HG03103 (cell line): Measurements from ENCODE around the gene MAML3.

Experiments used
- ATAC-seq: cut with Tn5 transposase; IDR thresholded peaks from one replicate; pipeline ENCODE4 v1.9.1; 2021; ENCODE audit warnings: low read depth; ENCODE audit not compliant: unreplicated experiment

MAML3 gene

GRCh38 chr4:140018931-140019618 is 134.9 kb downstream of the MAML3 start:
- ATAC-seq: no peak

- ATAC-seq: no peak
Observed at GRCh38 chr4:140014284-140014683, 139.7 kb downstream of the MAML3 start.

- ATAC-seq: peak; percentile 60
Observed at GRCh38 chr4:140012688-140013486, 141.1 kb downstream of the MAML3 start.

- ATAC-seq: no peak
Observed at GRCh38 chr4:140005699-140006098, 148.3 kb downstream of the MAML3 start.

GRCh38 chr4:140004922-140005627 is 148.9 kb downstream of the MAML3 start:
- no peak for ATAC-seq

GRCh38 chr4:140004549-140004895 is 149.5 kb downstream of the MAML3 start:
- no peak for ATAC-seq

- ATAC-seq: no peak
Observed at GRCh38 chr4:140003876-140004548, 150.0 kb downstream of the MAML3 start.

- ATAC-seq: no peak
Observed at GRCh38 chr4:140000232-140000631, 153.8 kb downstream of the MAML3 start.

GRCh38 chr4:139988863-139989765 is 164.9 kb downstream of the MAML3 start:
- ATAC-seq: no peak

- ATAC-seq: no peak
Observed at GRCh38 chr4:139987502-139987850, 166.5 kb downstream of the MAML3 start.

- no peak for ATAC-seq
Observed at GRCh38 chr4:139986689-139987501, 167.1 kb downstream of the MAML3 start.

- ATAC-seq: no peak
Observed at GRCh38 chr4:139986106-139986505, 167.9 kb downstream of the MAML3 start.

GRCh38 chr4:139985401-139985800 is 168.6 kb downstream of the MAML3 start:
- ATAC-seq: no peak

GRCh38 chr4:139984471-139984870 is 169.5 kb downstream of the MAML3 start:
- ATAC-seq: no peak

GRCh38 chr4:139978692-139979091 is 175.3 kb downstream of the MAML3 start:
- peak; percentile 91 for ATAC-seq

GRCh38 chr4:139977838-139978609 is 176.0 kb downstream of the MAML3 start:
- peak; percentile 41 for ATAC-seq

- ATAC-seq: no peak
Observed at GRCh38 chr4:139975830-139976272, 178.1 kb downstream of the MAML3 start.

GRCh38 chr4:139973616-139974015 is 180.4 kb downstream of the MAML3 start:
- ATAC-seq: no peak
